ENCODE measurements around the gene SELENBP1. TPM values are rescaled to one million over a fixed set of nuclear protein-coding genes. Genes with fewer than 3 reads are reported as not detected.

Gene SELENBP1
- polyA plus RNA-seq, 1 donor from 2014 or later, result not detected

GRCh38 chr1:151342569-151342968 lies 29.9 kb downstream of the SELENBP1 start:
- no peaks in the 10 kb centered on the region for H3K9me2 ChIP-seq (ENCODE audit: insufficient read depth, low read length)
- no peak overlapping the region for H3K9ac ChIP-seq (ENCODE audit: low read length)
- H4K20me1 ChIP-seq (ENCODE audit: insufficient read depth), result no peaks in the 10 kb centered on the region
- H3K79me2 ChIP-seq (replicated peaks; ENCODE audit: insufficient read depth, low read length), result peaks cover 12% of the 10 kb centered on the region
- H3K4me2 ChIP-seq (ENCODE audit: low read length), result no peak overlapping the region
- H3F3A ChIP-seq (ENCODE audit: insufficient read depth, low read length, poor library complexity, severe bottlenecking), result no peaks in the 10 kb centered on the region
- H3K4me3 ChIP-seq (ENCODE audit: low read length), result no peak overlapping the region
- H3K27ac ChIP-seq (ENCODE audit: low read length), result no peak overlapping the region
- H3K36me3 ChIP-seq (ENCODE audit: insufficient read depth, low read length), result no peaks in the 10 kb centered on the region
- TF ChIP-seq REST (IDR thresholded peaks at IDR 0.05; ENCODE audit: borderline replicate concordance) (no peak), TAF1 (IDR thresholded peaks at IDR 0.05; ENCODE audit: low read depth) (no peak), EZH2 (IDR thresholded peaks at IDR 0.05; ENCODE audit: borderline replicate concordance, insufficient read depth, low read length, poor library complexity, severe bottlenecking) (no peak), EP300 (conservative IDR thresholded peaks at IDR 0.05; ENCODE audit: poor library complexity, severe bottlenecking) (no peak), MXI1 (conservative IDR thresholded peaks at IDR 0.05; ENCODE audit: poor library complexity, severe bottlenecking) (no peak), RAD21 (conservative IDR thresholded peaks at IDR 0.05) (no peak), CTCF (IDR thresholded peaks at IDR 0.05; ENCODE audit: poor library complexity, severe bottlenecking) (no peak), POLR2AphosphoS5 (IDR thresholded peaks at IDR 0.05) (no peak), SMC3 (conservative IDR thresholded peaks at IDR 0.05; ENCODE audit: poor library complexity) (no peak)
- no peaks in the 10 kb centered on the region for H3K9me3 ChIP-seq (ENCODE audit: low read length)
- no peak overlapping the region for H2AFZ ChIP-seq (ENCODE audit: low read depth, low read length)
- no peaks in the 10 kb centered on the region for H3K27me3 ChIP-seq (ENCODE audit: insufficient read depth, low read depth, low read length)

- no peaks in the 10 kb centered on the region for H3K9me2 ChIP-seq (ENCODE audit: insufficient read depth, low read length)
- no peak overlapping the region for H3K27ac ChIP-seq (ENCODE audit: low read length)
- TF ChIP-seq REST (IDR thresholded peaks at IDR 0.05; ENCODE audit: borderline replicate concordance), result no peak
- no peak for TF ChIP-seq CTCF (IDR thresholded peaks at IDR 0.05; ENCODE audit: poor library complexity, severe bottlenecking)
- TF ChIP-seq MXI1 (conservative IDR thresholded peaks at IDR 0.05; ENCODE audit: poor library complexity, severe bottlenecking), result no peak
- TF ChIP-seq POLR2AphosphoS5 (IDR thresholded peaks at IDR 0.05), result no peak
- H3K9me3 ChIP-seq (ENCODE audit: low read length), result no peaks in the 10 kb centered on the region
- H3K9ac ChIP-seq (ENCODE audit: low read length), result no peak overlapping the region
- H2AFZ ChIP-seq (ENCODE audit: low read depth, low read length), result no peak overlapping the region
- H3K36me3 ChIP-seq (ENCODE audit: insufficient read depth, low read length), result no peaks in the 10 kb centered on the region
- H3F3A ChIP-seq (ENCODE audit: insufficient read depth, low read length, poor library complexity, severe bottlenecking), result no peaks in the 10 kb centered on the region
- no peak overlapping the region for H3K4me3 ChIP-seq (ENCODE audit: low read length)
- H4K20me1 ChIP-seq (ENCODE audit: insufficient read depth), result no peaks in the 10 kb centered on the region
- H3K79me2 ChIP-seq (replicated peaks; ENCODE audit: insufficient read depth, low read length), result peaks cover 12% of the 10 kb centered on the region
- H3K27me3 ChIP-seq (ENCODE audit: insufficient read depth, low read depth, low read length), result no peaks in the 10 kb centered on the region
- H3K4me2 ChIP-seq (ENCODE audit: low read length), result no peak overlapping the region
Measured at GRCh38 chr1:151342021-151342420, 30.5 kb downstream of the SELENBP1 start.
